Natural killer cell treated with Interleukin-12 subunit alpha and Interleukin-12 subunit beta and Interleukin-15 and Interleukin-18, amount 100 ng/mL, for 72 hours (primary cell): ENCODE data around the gene OR2V2. TPM values are rescaled to one million over a fixed set of nuclear protein-coding genes. Genes with fewer than 3 reads are reported as not detected.
"Not testable (repeated sequence)": the region's sequence is repeated elsewhere in the genome, so short reads cannot be mapped to it uniquely, and the experiment has no call there.

Source experiments
- ATAC-seq, 2 donors: fragments of 150-1000 bp; cut with Tn5 transposase in 1 of 2; sonication (Bioruptor Pico), chemical (Tn5 transposase) in 1 of 2; 2 replicates each; pipeline ENCODE4 v1.10.0; 2021
- DNase-seq: peaks from one replicate; pipeline ENCODE4 v3.0.0; 2022; ENCODE audit warnings: low spot score
- H3K27ac Mint-ChIP-seq, 2 donors: 1 replicate in 1 of 2; 2 replicates in 1 of 2; pipeline ENCODE4 v1.8.0; 2022; ENCODE audit warnings: mixed read lengths in 2 of 2, mild to moderate bottlenecking in 1 of 2, moderate library complexity in 1 of 2
- H3K27me3 Mint-ChIP-seq, 2 donors: 1 replicate in 1 of 2; 2 replicates in 1 of 2; pipeline ENCODE4 v1.8.0; 2022; ENCODE audit warnings: mixed read lengths in 2 of 2
- H3K36me3 Mint-ChIP-seq: one replicate; pipeline ENCODE4 v1.8.0; 2022; ENCODE audit warnings: mixed read lengths
- H3K4me1 Mint-ChIP-seq, 2 donors: 1 replicate in 1 of 2; 2 replicates in 1 of 2; pipeline ENCODE4 v1.8.0; 2022; ENCODE audit warnings: low read depth in 2 of 2, mixed read lengths in 2 of 2, mild to moderate bottlenecking in 1 of 2
- H3K4me3 Mint-ChIP-seq: one replicate; pipeline ENCODE4 v1.8.0; 2022; ENCODE audit warnings: mixed read lengths
- H3K9me3 Mint-ChIP-seq: 2 replicates; pipeline ENCODE4 v1.8.0; 2022; ENCODE audit warnings: mixed read lengths
- total RNA-seq, 2 donors: library from RNA; stranded (reverse); gene quantifications; one replicate each; pipeline ENCODE4 v1.2.3, GENCODE V29; 2022

Gene OR2V2
- total RNA-seq, 2 donors from 2014 or later, result not detected

- no peak overlapping the region for H3K4me3 Mint-ChIP-seq
Observed at GRCh38 chr5:181108578-181109165, 38.7 kb upstream of the OR2V2 start.

GRCh38 chr5:181109489-181110013 lies 37.8 kb upstream of the OR2V2 start:
- no peaks in the 10 kb centered on the region for H3K36me3 Mint-ChIP-seq
- no peaks in the 10 kb centered on the region for H3K9me3 Mint-ChIP-seq
- ATAC-seq (no peak), DNase-seq (no peak)
- no peak overlapping the region for H3K4me3 Mint-ChIP-seq
- no peak overlapping the region for H3K27ac Mint-ChIP-seq
- no peaks in the 10 kb centered on the region for H3K4me1 Mint-ChIP-seq
- H3K27me3 Mint-ChIP-seq, result peaks cover 35 to 46% of the 10 kb centered on the region in 2 donors

More at GRCh38 chr5:181108578-181109165, 38.7 kb upstream of the OR2V2 start:
- DNase-seq (no peak), ATAC-seq (no peak)
- no peak overlapping the region for H3K27ac Mint-ChIP-seq
- H3K27me3 Mint-ChIP-seq, result peaks cover 33 to 49% of the 10 kb centered on the region in 2 donors
- peaks cover 4 to 6% of the 10 kb centered on the region in 2 donors for H3K4me1 Mint-ChIP-seq
- no peaks in the 10 kb centered on the region for H3K36me3 Mint-ChIP-seq
- H3K9me3 Mint-ChIP-seq, result no peaks in the 10 kb centered on the region

- Mint-ChIP-seq H3K9me3 (no peaks in the 10 kb centered on the region), H3K4me1 (peaks cover 0 to 3% of the 10 kb centered on the region in 2 donors), H3K27me3 (peaks cover 39 to 47% of the 10 kb centered on the region in 2 donors), H3K36me3 (no peaks in the 10 kb centered on the region), H3K27ac (no peak overlapping the region), H3K4me3 (no peak overlapping the region)
- DNase-seq (no peak), ATAC-seq (no peak)
Observed at GRCh38 chr5:181111010-181111409, 36.4 kb upstream of the OR2V2 start.

- Mint-ChIP-seq H3K9me3 (no peaks in the 10 kb centered on the region), H3K36me3 (no peaks in the 10 kb centered on the region), H3K4me3 (no peak overlapping the region), H3K27me3 (peaks cover 42 to 46% of the 10 kb centered on the region in 2 donors), H3K27ac (no peak overlapping the region), H3K4me1 (peaks cover 0 to 3% of the 10 kb centered on the region in 2 donors)
- ATAC-seq, result no peak
- no peak for DNase-seq
Observed at GRCh38 chr5:181112476-181112875, 34.9 kb upstream of the OR2V2 start.

- H3K27ac Mint-ChIP-seq, H3K9me3 Mint-ChIP-seq, H3K4me3 Mint-ChIP-seq, ATAC-seq, H3K36me3 Mint-ChIP-seq, DNase-seq, H3K4me1 Mint-ChIP-seq: not testable (repeated sequence)
- peaks cover 42 to 47% of the 10 kb centered on the region in 2 donors for H3K27me3 Mint-ChIP-seq
Observed at GRCh38 chr5:181113572-181113971, 33.8 kb upstream of the OR2V2 start.

- Mint-ChIP-seq H3K9me3 (no peaks in the 10 kb centered on the region), H3K4me1 (peaks cover 0 to 3% of the 10 kb centered on the region in 2 donors), H3K4me3 (no peak overlapping the region), H3K27ac (no peak overlapping the region), H3K27me3 (peaks cover 41 to 47% of the 10 kb centered on the region in 2 donors), H3K36me3 (no peaks in the 10 kb centered on the region)
- DNase-seq (no peak), ATAC-seq (no peak)
Observed at GRCh38 chr5:181114284-181114843, 33.0 kb upstream of the OR2V2 start.

- ATAC-seq, result no peak
- Mint-ChIP-seq H3K36me3 (no peaks in the 10 kb centered on the region), H3K4me3 (no peak overlapping the region), H3K9me3 (no peaks in the 10 kb centered on the region), H3K27me3 (peaks cover 41 to 44% of the 10 kb centered on the region in 2 donors), H3K4me1 (peaks cover 0 to 3% of the 10 kb centered on the region in 2 donors), H3K27ac (no peak overlapping the region)
- DNase-seq, result no peak
Observed at GRCh38 chr5:181114844-181115778, 32.3 kb upstream of the OR2V2 start.

- Mint-ChIP-seq H3K4me3 (no peak overlapping the region), H3K9me3 (no peaks in the 10 kb centered on the region), H3K4me1 (peaks cover 0 to 3% of the 10 kb centered on the region in 2 donors), H3K36me3 (no peaks in the 10 kb centered on the region), H3K27ac (no peak overlapping the region), H3K27me3 (peaks cover 48 to 59% of the 10 kb centered on the region in 2 donors)
- no peak for DNase-seq
- no peak for ATAC-seq
Observed at GRCh38 chr5:181118369-181118768, 29.0 kb upstream of the OR2V2 start.

- no peak for DNase-seq
- no peak for ATAC-seq
- Mint-ChIP-seq H3K27ac (no peak overlapping the region), H3K36me3 (no peaks in the 10 kb centered on the region), H3K4me3 (no peak overlapping the region), H3K27me3 (peaks cover 45 to 60% of the 10 kb centered on the region in 2 donors), H3K9me3 (no peaks in the 10 kb centered on the region), H3K4me1 (peaks cover 0 to 3% of the 10 kb centered on the region in 2 donors)
Observed at GRCh38 chr5:181119105-181119504, 28.3 kb upstream of the OR2V2 start.

- H3K27ac Mint-ChIP-seq, result no peak overlapping the region
- H3K4me1 Mint-ChIP-seq, result peaks cover 0 to 3% of the 10 kb centered on the region in 2 donors
- no peaks in the 10 kb centered on the region for H3K9me3 Mint-ChIP-seq
- no peak for ATAC-seq
- no peaks in the 10 kb centered on the region for H3K36me3 Mint-ChIP-seq
- no peak overlapping the region for H3K4me3 Mint-ChIP-seq
- no peak for DNase-seq
- peaks cover 37 to 60% of the 10 kb centered on the region in 2 donors for H3K27me3 Mint-ChIP-seq
Observed at GRCh38 chr5:181120306-181120705, 27.1 kb upstream of the OR2V2 start.

GRCh38 chr5:181120761-181121160 lies 26.6 kb upstream of the OR2V2 start:
- Mint-ChIP-seq H3K36me3 (no peaks in the 10 kb centered on the region), H3K27me3 (peaks cover 33 to 59% of the 10 kb centered on the region in 2 donors), H3K4me3 (no peak overlapping the region), H3K9me3 (no peaks in the 10 kb centered on the region), H3K4me1 (peaks cover 0 to 2% of the 10 kb centered on the region in 2 donors), H3K27ac (no peak overlapping the region)
- ATAC-seq, result no peak
- no peak for DNase-seq

- DNase-seq, result no peak
- no peaks in the 10 kb centered on the region for H3K36me3 Mint-ChIP-seq
Observed at GRCh38 chr5:181121675-181122561, 25.5 kb upstream of the OR2V2 start.

GRCh38 chr5:181124526-181124925 lies 22.9 kb upstream of the OR2V2 start:
- Mint-ChIP-seq H3K27ac (no peak overlapping the region), H3K36me3 (no peaks in the 10 kb centered on the region), H3K27me3 (peaks cover 39 to 71% of the 10 kb centered on the region in 2 donors), H3K4me1 (peaks cover 0 to 2% of the 10 kb centered on the region in 2 donors), H3K9me3 (no peaks in the 10 kb centered on the region), H3K4me3 (no peak overlapping the region)
- no peak for ATAC-seq
- DNase-seq, result no peak

More at GRCh38 chr5:181121675-181122561, 25.5 kb upstream of the OR2V2 start:
- peaks cover 33 to 66% of the 10 kb centered on the region in 2 donors for H3K27me3 Mint-ChIP-seq
- H3K27ac Mint-ChIP-seq, result no peak overlapping the region
- no peak overlapping the region for H3K4me3 Mint-ChIP-seq
- peaks cover 0 to 2% of the 10 kb centered on the region in 2 donors for H3K4me1 Mint-ChIP-seq
- no peak for ATAC-seq
- no peaks in the 10 kb centered on the region for H3K9me3 Mint-ChIP-seq
